HEK293T (cell line): ENCODE results near the gene DLEC1.

Source experiments
- BHLHE40 ChIP-seq: fragments of 450-650 bp; IDR thresholded peaks from 2 replicates; pipeline ENCODE4 v1.6.1; 2016; ENCODE audit warnings: mild to moderate bottlenecking, moderate library complexity, borderline replicate concordance
- FOXM1 ChIP-seq: fragments of 450-650 bp; IDR thresholded peaks from 2 replicates; pipeline ENCODE4 v1.6.1; 2017; ENCODE audit warnings: mild to moderate bottlenecking, borderline replicate concordance
- L3MBTL2 ChIP-seq: fragments of 450-650 bp; conservative IDR thresholded peaks from 2 replicates; pipeline ENCODE4 v1.6.1; 2016; ENCODE audit warnings: mild to moderate bottlenecking
- SP1 ChIP-seq: fragments of 450-650 bp; IDR thresholded peaks from 2 replicates; pipeline ENCODE4 v1.6.1; 2017

DNA sequence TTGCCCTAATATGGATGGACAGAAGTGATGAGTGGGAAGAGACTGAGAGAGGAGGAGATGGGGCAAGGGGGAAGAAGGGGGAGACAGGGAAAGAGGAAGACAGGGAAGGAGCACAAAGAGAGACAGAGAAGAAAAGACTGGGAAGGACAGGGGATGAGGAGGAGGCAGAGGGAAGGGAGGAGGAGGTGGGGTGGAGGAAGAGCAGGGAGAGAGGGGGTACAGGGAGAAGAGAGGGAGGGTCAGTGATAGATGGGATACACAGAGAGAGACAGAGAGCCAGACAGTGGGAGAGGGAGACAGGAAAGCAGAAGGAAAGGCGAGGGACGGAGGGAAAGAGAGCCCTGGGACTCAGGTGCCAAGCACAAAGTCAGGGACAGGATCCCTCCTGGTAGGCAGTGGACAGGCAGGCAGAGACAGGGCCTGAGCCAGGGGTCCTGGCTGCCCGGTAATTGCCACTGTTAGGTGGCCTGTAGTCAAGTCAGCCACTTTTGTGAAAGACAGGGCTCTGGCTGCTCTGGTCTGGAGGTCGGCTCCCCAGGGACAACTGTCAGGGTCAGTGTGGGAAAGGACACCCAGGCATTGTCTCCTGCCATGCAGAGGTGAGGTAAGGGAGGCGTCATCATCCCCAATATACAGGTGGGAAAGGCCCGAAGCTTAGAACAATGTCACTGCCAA is 38.6 kb upstream of the DLEC1 start:
- TF ChIP-seq FOXM1 = no peak
- no peak for TF ChIP-seq L3MBTL2
- no peak for TF ChIP-seq BHLHE40
- no peak for TF ChIP-seq SP1
